Measurements from ENCODE around the gene GLP1R.

GLP1R gene

DNA sequence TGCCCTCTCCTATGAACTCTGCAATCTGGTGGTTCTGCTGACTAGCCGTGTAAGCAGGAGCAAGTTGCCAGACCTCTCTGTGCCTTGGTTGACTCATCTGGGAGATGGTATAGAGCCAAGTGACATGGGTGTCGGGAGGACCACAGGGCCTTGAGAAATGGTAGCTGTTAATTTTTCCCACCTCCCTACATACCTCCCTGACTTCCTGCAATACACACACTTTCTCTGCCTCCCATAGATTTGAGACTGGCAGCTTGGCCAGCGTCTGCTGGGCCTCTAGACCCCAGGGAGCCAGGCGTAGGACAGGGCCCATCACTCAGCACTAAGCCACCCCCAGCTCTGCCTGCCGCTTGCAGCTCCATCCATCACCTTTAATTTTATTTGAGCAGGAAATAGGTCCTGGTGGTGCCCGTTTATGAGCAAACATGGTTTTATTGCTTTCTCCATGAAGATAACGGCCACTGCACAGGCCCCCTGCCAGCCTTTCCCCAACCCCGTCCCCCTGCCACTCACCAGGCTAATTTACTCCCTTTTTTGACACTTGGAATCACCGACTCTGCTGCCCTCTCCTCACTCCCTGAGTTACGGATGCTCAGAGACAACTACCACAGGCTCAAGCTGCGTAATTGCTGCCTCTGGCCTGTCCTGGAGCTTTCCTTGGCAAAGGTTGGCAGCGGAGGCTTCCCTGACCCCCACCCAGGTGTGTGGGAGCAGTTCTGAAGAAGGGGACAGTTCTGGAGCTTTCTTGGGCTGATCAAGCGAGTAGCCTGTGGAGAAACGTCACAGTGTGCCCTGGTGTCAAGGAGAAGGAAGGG lies 11.1 kb downstream of the GLP1R start:
- Histone ChIP-seq H2BK15ac (ENCODE audit: low read length) (no peak overlapping the region), H2BK5ac (ENCODE audit: low read length) (no peak overlapping the region), H3K27ac (replicated peaks; ENCODE audit: low read length) (no peak overlapping the region), H2AFZ (ENCODE audit: low read length) (no peak overlapping the region), H3K9ac (ENCODE audit: low read depth, low read length, poor library complexity) (no peak overlapping the region), H4K91ac (ENCODE audit: low read depth, low read length, poor library complexity) (no peak overlapping the region), H2BK12ac (ENCODE audit: low read length) (no peak overlapping the region), H3K4ac (ENCODE audit: low read length) (no peak overlapping the region), H2BK120ac (ENCODE audit: low read depth, low read length) (no peak overlapping the region), H3K4me1 (ENCODE audit: control insufficient read depth in 2 of 2, insufficient read depth in 1 of 2, low read depth in 1 of 2, low read length in 2 of 2) (no peaks in the 10 kb centered on the region), H3K18ac (ENCODE audit: low read length) (no peak overlapping the region), H3K14ac (ENCODE audit: low read length) (no peak overlapping the region), H4K8ac (ENCODE audit: low read depth, low read length) (no peak overlapping the region), H3K27me3 (ENCODE audit: control insufficient read depth in 3 of 3, insufficient read depth in 3 of 3, low read depth in 1 of 3, low read length in 3 of 3) (peaks cover 0 to 55% (median 0%) of the 10 kb centered on the region in 3 experiments), H3K4me2 (ENCODE audit: insufficient read depth, low read length, poor library complexity, severe bottlenecking) (no peak overlapping the region), H3K9me3 (replicated peaks in 1 of 2; ENCODE audit: control insufficient read depth in 2 of 2, insufficient read depth in 1 of 2, low read depth in 1 of 2, low read length in 2 of 2) (no peaks in the 10 kb centered on the region), H3K4me3 (ENCODE audit: low read length in 2 of 2) (no peak overlapping the region), H3K79me1 (ENCODE audit: low read depth, low read length) (no peaks in the 10 kb centered on the region), H3K36me3 (replicated peaks in 1 of 2; ENCODE audit: control insufficient read depth in 2 of 2, insufficient read depth in 2 of 2, low read length in 2 of 2) (peaks cover 0 to 2% of the 10 kb centered on the region in 2 donors), H2AK5ac (ENCODE audit: low read depth, low read length) (no peak overlapping the region), H3K23ac (ENCODE audit: low read depth, low read length, poor library complexity) (no peak overlapping the region)
- WGBS, 2 donors (ENCODE audit: extremely low coverage in 2 of 2, insufficient read length in 2 of 2, insufficient replicate concordance in 1 of 2) = no CpG with 5 or more reads among the region's 14 CpGs
- DNase-seq (ENCODE audit: low spot score) = no peak

DNA sequence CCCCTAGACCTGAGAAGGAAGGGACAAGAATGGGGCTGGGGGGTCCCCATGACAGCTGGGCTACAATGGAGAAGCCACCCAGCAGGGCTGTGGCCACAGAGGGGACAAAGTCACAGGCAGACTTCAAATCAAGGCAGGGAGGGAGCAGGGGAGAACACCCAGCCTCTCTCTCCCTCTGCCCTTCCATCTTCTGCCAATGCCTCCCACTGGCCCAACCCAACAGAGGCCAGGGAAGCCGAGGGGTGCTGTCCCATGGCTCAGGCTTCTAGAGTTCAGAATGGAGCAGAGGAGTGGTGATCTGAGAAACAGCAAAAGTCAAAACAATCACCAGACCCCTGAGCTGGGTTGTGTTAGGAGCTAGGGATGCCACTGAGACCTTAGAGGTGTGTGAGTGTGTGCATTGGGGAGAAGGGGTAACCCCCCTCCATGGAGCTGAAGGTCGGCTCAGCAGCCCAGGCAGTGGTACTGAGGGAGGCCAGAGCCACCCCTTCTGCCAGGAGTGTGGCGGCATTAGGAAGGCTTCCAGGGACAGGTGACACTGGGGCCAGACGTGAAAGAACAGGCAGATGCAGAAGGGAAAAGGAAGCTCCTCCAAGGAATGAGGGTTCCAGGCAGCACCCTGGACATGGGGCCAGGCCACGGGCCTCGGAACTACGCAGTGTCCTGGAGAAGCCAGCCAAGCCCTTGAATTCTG lies 12.0 kb downstream of the GLP1R start:
- WGBS, 2 donors (ENCODE audit: extremely low coverage in 2 of 2, insufficient read length in 2 of 2, insufficient replicate concordance in 1 of 2) = no CpG with 5 or more reads among the region's 7 CpGs
- no peaks in the 10 kb centered on the region for H3K4me1 ChIP-seq (ENCODE audit: control insufficient read depth in 2 of 2, insufficient read depth in 1 of 2, low read depth in 1 of 2, low read length in 2 of 2)
- no peak overlapping the region for H2BK5ac ChIP-seq (ENCODE audit: low read length)
- H3K9me3 ChIP-seq (replicated peaks in 1 of 2; ENCODE audit: control insufficient read depth in 2 of 2, insufficient read depth in 1 of 2, low read depth in 1 of 2, low read length in 2 of 2) = no peaks in the 10 kb centered on the region
- DNase-seq (ENCODE audit: low spot score) = no peak
- H2AFZ ChIP-seq (ENCODE audit: low read length) = no peak overlapping the region
- H2AK5ac ChIP-seq (ENCODE audit: low read depth, low read length) = no peak overlapping the region
- no peak overlapping the region for H3K27ac ChIP-seq (replicated peaks; ENCODE audit: low read length)
- H3K4me2 ChIP-seq (ENCODE audit: insufficient read depth, low read length, poor library complexity, severe bottlenecking) = no peak overlapping the region
- H3K14ac ChIP-seq (ENCODE audit: low read length) = peak overlapping the region; percentile 60
- peaks cover 0 to 2% of the 10 kb centered on the region in 2 donors for H3K36me3 ChIP-seq (replicated peaks in 1 of 2; ENCODE audit: control insufficient read depth in 2 of 2, insufficient read depth in 2 of 2, low read length in 2 of 2)
- no peak overlapping the region for H4K91ac ChIP-seq (ENCODE audit: low read depth, low read length, poor library complexity)
- H3K4ac ChIP-seq (ENCODE audit: low read length) = no peak overlapping the region
- peaks cover 0 to 52% (median 0%) of the 10 kb centered on the region in 3 experiments for H3K27me3 ChIP-seq (ENCODE audit: control insufficient read depth in 3 of 3, insufficient read depth in 3 of 3, low read depth in 1 of 3, low read length in 3 of 3)
- no peak overlapping the region for H4K8ac ChIP-seq (ENCODE audit: low read depth, low read length)
- no peak overlapping the region for H2BK12ac ChIP-seq (ENCODE audit: low read length)
- no peak overlapping the region for H3K4me3 ChIP-seq (ENCODE audit: low read length in 2 of 2)
- no peak overlapping the region for H3K18ac ChIP-seq (ENCODE audit: low read length)
- no peak overlapping the region for H2BK120ac ChIP-seq (ENCODE audit: low read depth, low read length)
- no peak overlapping the region for H3K9ac ChIP-seq (ENCODE audit: low read depth, low read length, poor library complexity)
- peak overlapping the region; percentile 68 for H3K23ac ChIP-seq (ENCODE audit: low read depth, low read length, poor library complexity)
- no peak overlapping the region for H2BK15ac ChIP-seq (ENCODE audit: low read length)
- no peaks in the 10 kb centered on the region for H3K79me1 ChIP-seq (ENCODE audit: low read depth, low read length)

DNA sequence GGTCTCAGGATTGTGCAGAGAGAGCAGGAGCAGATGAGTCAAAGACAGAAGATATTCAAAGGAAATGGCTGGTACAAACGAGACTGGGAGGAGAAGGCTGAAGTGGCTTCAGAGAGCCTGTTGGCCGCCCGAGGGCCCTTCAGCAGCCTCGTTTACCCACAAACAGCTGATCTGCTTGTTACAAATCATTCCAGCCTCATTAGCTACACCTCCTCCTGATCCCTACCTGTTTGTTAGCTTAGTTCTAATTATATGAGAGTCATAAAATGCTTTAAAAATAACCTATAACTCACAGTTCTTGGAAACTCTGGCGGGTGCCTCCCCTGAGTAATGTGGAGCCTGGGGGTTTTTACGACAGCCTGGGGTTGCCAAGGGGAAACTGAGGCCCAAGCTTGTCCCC lies 12.6 kb downstream of the GLP1R start:
- Histone ChIP-seq H3K18ac (ENCODE audit: low read length) (no peak overlapping the region), H3K14ac (ENCODE audit: low read length) (peak overlapping the region; percentile 60), H4K8ac (ENCODE audit: low read depth, low read length) (no peak overlapping the region), H3K4me3 (ENCODE audit: low read length in 2 of 2) (no peak overlapping the region), H2AFZ (ENCODE audit: low read length) (no peak overlapping the region), H3K36me3 (replicated peaks in 1 of 2; ENCODE audit: control insufficient read depth in 2 of 2, insufficient read depth in 2 of 2, low read length in 2 of 2) (peaks cover 0 to 2% of the 10 kb centered on the region in 2 donors), H2BK5ac (ENCODE audit: low read length) (no peak overlapping the region), H2BK15ac (ENCODE audit: low read length) (no peak overlapping the region), H2AK5ac (ENCODE audit: low read depth, low read length) (no peak overlapping the region), H3K23ac (ENCODE audit: low read depth, low read length, poor library complexity) (no peak overlapping the region), H3K79me1 (ENCODE audit: low read depth, low read length) (no peaks in the 10 kb centered on the region), H3K9ac (ENCODE audit: low read depth, low read length, poor library complexity) (no peak overlapping the region), H2BK12ac (ENCODE audit: low read length) (no peak overlapping the region), H3K27ac (replicated peaks; ENCODE audit: low read length) (no peak overlapping the region), H3K4me1 (ENCODE audit: control insufficient read depth in 2 of 2, insufficient read depth in 1 of 2, low read depth in 1 of 2, low read length in 2 of 2) (no peaks in the 10 kb centered on the region), H3K9me3 (replicated peaks in 1 of 2; ENCODE audit: control insufficient read depth in 2 of 2, insufficient read depth in 1 of 2, low read depth in 1 of 2, low read length in 2 of 2) (no peaks in the 10 kb centered on the region), H2BK120ac (ENCODE audit: low read depth, low read length) (no peak overlapping the region), H4K91ac (ENCODE audit: low read depth, low read length, poor library complexity) (no peak overlapping the region), H3K4me2 (ENCODE audit: insufficient read depth, low read length, poor library complexity, severe bottlenecking) (no peak overlapping the region), H3K27me3 (ENCODE audit: control insufficient read depth in 3 of 3, insufficient read depth in 3 of 3, low read depth in 1 of 3, low read length in 3 of 3) (peaks cover 0 to 49% (median 0%) of the 10 kb centered on the region in 3 experiments), H3K4ac (ENCODE audit: low read length) (no peak overlapping the region)
- WGBS, 2 donors (ENCODE audit: extremely low coverage in 2 of 2, insufficient read length in 2 of 2, insufficient replicate concordance in 1 of 2) = no CpG with 5 or more reads among the region's 6 CpGs
- DNase-seq (ENCODE audit: low spot score) = no peak

DNA sequence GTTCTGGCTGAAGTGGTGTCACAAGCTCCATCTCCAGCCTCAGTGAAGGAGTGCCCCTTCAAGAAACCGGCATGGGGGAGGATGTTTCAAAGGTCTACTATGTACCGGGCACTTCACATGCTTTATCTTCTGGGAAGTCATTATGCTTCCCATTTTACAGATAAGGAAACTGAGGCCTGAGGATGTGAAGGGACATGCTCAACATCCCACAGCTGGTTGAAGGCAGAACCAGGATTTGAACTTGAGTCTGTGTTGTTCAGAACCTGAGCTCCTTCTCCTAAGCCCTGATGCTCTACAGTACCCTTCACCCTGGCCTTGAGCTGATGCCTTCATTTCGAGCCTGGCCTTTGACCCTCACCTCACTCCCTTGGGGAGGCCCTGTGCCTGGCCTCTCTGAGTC lies 13.0 kb downstream of the GLP1R start:
- H3K4me3 ChIP-seq (ENCODE audit: low read length in 2 of 2) = peak overlapping the region in 1 of 2 donors; percentile 30
- H3K79me1 ChIP-seq (ENCODE audit: low read depth, low read length) = no peaks in the 10 kb centered on the region
- no peaks in the 10 kb centered on the region for H3K9me3 ChIP-seq (replicated peaks in 1 of 2; ENCODE audit: control insufficient read depth in 2 of 2, insufficient read depth in 1 of 2, low read depth in 1 of 2, low read length in 2 of 2)
- H2BK15ac ChIP-seq (ENCODE audit: low read length) = no peak overlapping the region
- H3K14ac ChIP-seq (ENCODE audit: low read length) = no peak overlapping the region
- H2BK12ac ChIP-seq (ENCODE audit: low read length) = no peak overlapping the region
- no peak for DNase-seq (ENCODE audit: low spot score)
- no peak overlapping the region for H2AK5ac ChIP-seq (ENCODE audit: low read depth, low read length)
- no peaks in the 10 kb centered on the region for H3K4me1 ChIP-seq (ENCODE audit: control insufficient read depth in 2 of 2, insufficient read depth in 1 of 2, low read depth in 1 of 2, low read length in 2 of 2)
- H4K91ac ChIP-seq (ENCODE audit: low read depth, low read length, poor library complexity) = no peak overlapping the region
- H2BK120ac ChIP-seq (ENCODE audit: low read depth, low read length) = no peak overlapping the region
- H3K27ac ChIP-seq (replicated peaks; ENCODE audit: low read length) = no peak overlapping the region
- H2BK5ac ChIP-seq (ENCODE audit: low read length) = peak overlapping the region; percentile 28
- WGBS, 2 donors (ENCODE audit: extremely low coverage in 2 of 2, insufficient read length in 2 of 2, insufficient replicate concordance in 1 of 2) = no CpG with 5 or more reads among the region's 3 CpGs
- H4K8ac ChIP-seq (ENCODE audit: low read depth, low read length) = no peak overlapping the region
- H3K18ac ChIP-seq (ENCODE audit: low read length) = peak overlapping the region; percentile 6
- H3K27me3 ChIP-seq (ENCODE audit: control insufficient read depth in 3 of 3, insufficient read depth in 3 of 3, low read depth in 1 of 3, low read length in 3 of 3) = peaks cover 0 to 45% (median 0%) of the 10 kb centered on the region in 3 experiments
- no peak overlapping the region for H3K4ac ChIP-seq (ENCODE audit: low read length)
- peaks cover 0 to 2% of the 10 kb centered on the region in 2 donors for H3K36me3 ChIP-seq (replicated peaks in 1 of 2; ENCODE audit: control insufficient read depth in 2 of 2, insufficient read depth in 2 of 2, low read length in 2 of 2)
- no peak overlapping the region for H3K4me2 ChIP-seq (ENCODE audit: insufficient read depth, low read length, poor library complexity, severe bottlenecking)
- H3K9ac ChIP-seq (ENCODE audit: low read depth, low read length, poor library complexity) = no peak overlapping the region
- H3K23ac ChIP-seq (ENCODE audit: low read depth, low read length, poor library complexity) = no peak overlapping the region
- no peak overlapping the region for H2AFZ ChIP-seq (ENCODE audit: low read length)
